ENCODE results near the gene VSIG10L2.

The VSIG10L2 gene

GRCh38 chr11:125945797-125946520 lies at the start of gene VSIG10L2:
Gene VSIG10L2 (plus strand): TSS chr11:125946044. CDS start chr11:125946056, 12 bp downstream.
- TF ChIP-seq CTCF (IDR thresholded peaks at IDR 0.05; ENCODE audit: insufficient read depth, low read depth, low read length, missing control alignments): no peak
- DNase-seq (ENCODE audit: low read depth): no peak
- H3K4me3 ChIP-seq (ENCODE audit: low read depth, low read length): no peak within 1 kb of the TSS

GRCh38 chr11:125901872-125902271 lies 44.0 kb upstream of the VSIG10L2 start:
- no peak for DNase-seq (ENCODE audit: low read depth)

GRCh38 chr11:125902277-125902926 lies 43.4 kb upstream of the VSIG10L2 start:
- no peak for TF ChIP-seq CTCF (IDR thresholded peaks at IDR 0.05; ENCODE audit: insufficient read depth, low read depth, low read length, missing control alignments)
- no peak for DNase-seq (ENCODE audit: low read depth)

More at GRCh38 chr11:125901872-125902271, 44.0 kb upstream of the VSIG10L2 start:
- no peak overlapping the region for H3K4me3 ChIP-seq (ENCODE audit: low read depth, low read length)
- TF ChIP-seq CTCF (IDR thresholded peaks at IDR 0.05; ENCODE audit: insufficient read depth, low read depth, low read length, missing control alignments): no peak

GRCh38 chr11:125902927-125903710 lies 42.7 kb upstream of the VSIG10L2 start, which contains the start of gene PUS3:
Gene PUS3 (minus strand): TSS chr11:125903206. CDS start chr11:125896284, 6,922 bp downstream.
- H3K4me3 ChIP-seq (ENCODE audit: low read depth, low read length): peak within 1 kb of the TSS; percentile 95
- no peak for TF ChIP-seq CTCF (IDR thresholded peaks at IDR 0.05; ENCODE audit: insufficient read depth, low read depth, low read length, missing control alignments)
- peak; percentile 89 for DNase-seq (ENCODE audit: low read depth)

More at GRCh38 chr11:125902277-125902926, 43.4 kb upstream of the VSIG10L2 start:
- peak overlapping the region; percentile 95 for H3K4me3 ChIP-seq (ENCODE audit: low read depth, low read length)

- no peak for DNase-seq (ENCODE audit: low read depth)
- TF ChIP-seq CTCF (IDR thresholded peaks at IDR 0.05; ENCODE audit: insufficient read depth, low read depth, low read length, missing control alignments): no peak
- peak within 1 kb of the TSS; percentile 95 for H3K4me3 ChIP-seq (ENCODE audit: low read depth, low read length)
Observed at GRCh38 chr11:125903711-125904659, 41.9 kb upstream of the VSIG10L2 start, which contains the start of gene DDX25. Gene DDX25 (plus strand): TSS chr11:125904508. CDS start chr11:125904518, 10 bp downstream.

GRCh38 chr11:125904678-125905077 lies 41.2 kb upstream of the VSIG10L2 start:
- TF ChIP-seq CTCF (IDR thresholded peaks at IDR 0.05; ENCODE audit: insufficient read depth, low read depth, low read length, missing control alignments): no peak
- H3K4me3 ChIP-seq (ENCODE audit: low read depth, low read length): no peak overlapping the region
- no peak for DNase-seq (ENCODE audit: low read depth)

All from GM12865 (cell line).